Measurements from ENCODE around the gene ZNF467. TPM values are rescaled to one million over a fixed set of nuclear protein-coding genes. Genes with fewer than 3 reads are reported as not detected.

Gene ZNF467
- total and polyA plus RNA-seq, 2 donors (not counting 3 experiments of a cell fraction or from before 2014, with no cell fraction given), result 4.2 to 8.9 TPM

DNA sequence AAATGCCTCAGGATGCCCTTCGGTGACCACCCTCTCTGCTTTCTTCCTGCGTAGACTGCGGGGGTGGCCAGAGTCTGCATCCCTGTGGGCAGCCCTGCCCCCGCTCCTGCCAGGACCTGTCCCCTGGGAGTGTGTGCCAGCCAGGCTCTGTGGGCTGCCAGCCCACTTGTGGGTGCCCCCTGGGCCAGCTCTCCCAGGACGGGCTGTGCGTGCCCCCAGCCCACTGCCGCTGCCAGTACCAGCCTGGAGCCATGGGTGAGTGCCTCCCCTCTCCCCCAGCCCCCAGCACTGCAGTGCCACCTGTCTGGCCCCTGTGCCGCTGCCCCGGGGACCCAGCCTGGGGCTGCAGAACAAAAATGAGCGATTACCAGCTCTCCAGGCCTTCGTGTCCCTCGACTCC, 41.7 kb upstream of the ZNF467 start:
- Histone ChIP-seq H3K4me1 (ENCODE audit: control insufficient read depth, extremely low read depth, insufficient read depth, low read length) (no peaks in the 10 kb centered on the region), H3K4me2 (ENCODE audit: insufficient read depth, low read length) (no peak overlapping the region), H3K79me2 (ENCODE audit: control insufficient read depth, insufficient read depth, low read length) (no peaks in the 10 kb centered on the region), H4K20me1 (replicated peaks; ENCODE audit: control insufficient read depth, extremely low read depth, insufficient read depth, low read length) (no peaks in the 10 kb centered on the region), H3K9me1 (replicated peaks; ENCODE audit: control insufficient read depth, extremely low read depth, insufficient read depth, low read length) (no peaks in the 10 kb centered on the region), H3K36me3 (ENCODE audit: control insufficient read depth in 2 of 2, extremely low read depth in 1 of 2, insufficient read depth in 2 of 2, low read length in 2 of 2) (no peaks in the 10 kb centered on the region), H3K27ac (ENCODE audit: insufficient read depth, low read depth, low read length) (no peak overlapping the region), H3K4me3 (replicated peaks in 1 of 3; ENCODE audit: insufficient read depth in 1 of 3, low read depth in 1 of 3, low read length in 3 of 3) (no peak overlapping the region), H3K27me3 (ENCODE audit: control insufficient read depth in 2 of 2, insufficient read depth in 2 of 2, low read length in 2 of 2) (no peaks in the 10 kb centered on the region), H3K9ac (replicated peaks; ENCODE audit: extremely low read depth, insufficient read depth, low read length) (no peak overlapping the region), H2AFZ (ENCODE audit: low read depth, low read length) (no peak overlapping the region), H3K9me3 (replicated peaks; ENCODE audit: control insufficient read depth, insufficient read depth, low read length) (no peaks in the 10 kb centered on the region)
- no peak for FAIRE-seq
- no peak for TF ChIP-seq MYC (IDR thresholded peaks at IDR 0.05; ENCODE audit: low read depth, low read length)
- no peak for TF ChIP-seq MAX (IDR thresholded peaks at IDR 0.05; ENCODE audit: insufficient read depth, insufficient read length)
- TF ChIP-seq CTCF (IDR thresholded peaks at IDR 0.05; ENCODE audit: extremely low read depth in 1 of 2, insufficient read depth in 1 of 2, low read depth in 1 of 2, low read length in 2 of 2), result no peak
- TF ChIP-seq JUN (IDR thresholded peaks at IDR 0.05; ENCODE audit: borderline replicate concordance, insufficient read depth, insufficient read length, low read depth), result no peak
- TF ChIP-seq GATA2 (IDR thresholded peaks at IDR 0.05; ENCODE audit: insufficient read depth, insufficient read length, low read depth, low read length), result no peak
- no peak for TF ChIP-seq POLR2A (IDR thresholded peaks at IDR 0.05; ENCODE audit: low read depth, low read length)
- TF ChIP-seq EZH2 (IDR thresholded peaks at IDR 0.05; ENCODE audit: borderline replicate concordance, low read depth, low read length, severe bottlenecking), result no peak
- TF ChIP-seq POLR2AphosphoS5 (IDR thresholded peaks at IDR 0.05; ENCODE audit: insufficient read depth, low read depth, low read length), result no peak
- no peak for TF ChIP-seq FOS (IDR thresholded peaks at IDR 0.05; ENCODE audit: borderline replicate concordance, insufficient read depth, low read length)
- POLR2A ChIA-PET, result no interaction called here
- intact Hi-C loops (cut with micrococcal nuclease) (no loop called here), dilution Hi-C loops (cut with MboI; ENCODE audit: extremely low pct_ligation_motif_present, low sequenced_read_pairs) (no loop called here)
- no peak for DNase-seq (ENCODE audit: low read depth, low spot score)
- CTCF ChIA-PET, result no interaction called here
- BruUV-seq (replicated peaks), result no TSS peak

Data from endothelial cell of umbilical vein (primary cell).